IMR-90 (cell line): ENCODE measurements around the gene FAM89B. TPM values are rescaled to one million over a fixed set of nuclear protein-coding genes. Genes with fewer than 3 reads are reported as not detected.

Source experiments
- ATAC-seq: fragments of 200-7000 bp; cut with Tn5 transposase; 2 replicates; pipeline ENCODE4 v1.9.1; 2020; ENCODE audit warnings: low read depth, mild to moderate bottlenecking, moderate library complexity
- BruUV-seq: library from RNA; stranded (reverse); fragments of 400-500 nt; replicated peaks from 2 replicates; lab custom pipeline; 2021; lab: Mats Ljungman, UMichigan
- CTCF ChIA-PET: fragments of 300-600 bp; formaldehyde crosslinking; extraction: SDS; loops from one replicate; lab custom pipeline; 2021; ENCODE audit warnings: antibody characterized with exemption; lab: Yijun Ruan, JAX
- POLR2A ChIA-PET: fragments of 300-600 bp; sonication (Branson Sonifier 250); formaldehyde crosslinking; loops from one replicate; lab custom pipeline; 2022; ENCODE audit warnings: antibody characterized with exemption; ENCODE audit not compliant: unreplicated experiment; lab: Charles Lee
- DNase-seq: peaks from one replicate; pipeline ENCODE4 v3.0.0; 2013
- H2AFZ ChIP-seq: replicated peaks from 2 replicates; pipeline ENCODE3; 2013; ENCODE audit warnings: low read length, mild to moderate bottlenecking; ENCODE audit not compliant: poor library complexity
- H2AK5ac ChIP-seq: 2 replicates; pipeline ENCODE4 v1.6.1; 2013; ENCODE audit warnings: low read depth, low read length, inconsistent platforms
- H2AK9ac ChIP-seq: replicated peaks from 2 replicates; pipeline ENCODE3; 2013; ENCODE audit warnings: mild to moderate bottlenecking, low read depth, low read length, moderate library complexity; ENCODE audit not compliant: poor library complexity
- H2BK120ac ChIP-seq: 2 replicates; pipeline ENCODE4 v1.6.1; 2013; ENCODE audit warnings: low read depth, low read length, inconsistent platforms
- H2BK15ac ChIP-seq: 3 replicates; pipeline ENCODE4 v1.6.1; 2013; ENCODE audit warnings: low read depth, low read length, inconsistent platforms
- H2BK20ac ChIP-seq: 2 replicates; pipeline ENCODE4 v1.6.1; 2013; ENCODE audit warnings: low read depth, mild to moderate bottlenecking, inconsistent platforms, low read length, moderate library complexity
- H2BK5ac ChIP-seq: 2 replicates; pipeline ENCODE4 v1.6.1; 2013; ENCODE audit warnings: mild to moderate bottlenecking, low read depth, low read length, inconsistent platforms; ENCODE audit not compliant: poor library complexity, severe bottlenecking
- H3K14ac ChIP-seq: replicated peaks from 2 replicates; pipeline ENCODE4 v1.6.1; 2013; ENCODE audit warnings: low read depth, low read length, inconsistent platforms
- H3K18ac ChIP-seq: 2 replicates; pipeline ENCODE4 v1.6.1; 2013; ENCODE audit warnings: low read depth, low read length, control low read depth
- H3K23ac ChIP-seq: 2 replicates; pipeline ENCODE4 v1.6.1; 2013; ENCODE audit warnings: low read depth, low read length, inconsistent platforms
- H3K27ac ChIP-seq: 2 replicates; pipeline ENCODE4 v1.5.1; 2013; ENCODE audit warnings: mild to moderate bottlenecking, control low read depth, low read length; ENCODE audit not compliant: insufficient read depth
- H3K27me3 ChIP-seq: 2 replicates; pipeline ENCODE4 v1.6.1; 2013; ENCODE audit warnings: low read length; ENCODE audit not compliant: control insufficient read depth, insufficient read depth
- H3K36me3 ChIP-seq: 2 replicates; pipeline ENCODE4 v1.6.1; 2013; ENCODE audit warnings: low read length, mixed read lengths; ENCODE audit not compliant: control insufficient read depth, insufficient read depth
- H3K4ac ChIP-seq: 2 replicates; pipeline ENCODE4 v1.6.1; 2013; ENCODE audit warnings: low read depth, low read length, inconsistent platforms
- H3K4me1 ChIP-seq: 2 replicates; pipeline ENCODE4 v1.6.1; 2013; ENCODE audit warnings: low read length, mixed read lengths; ENCODE audit not compliant: control insufficient read depth, insufficient read depth
- H3K4me2 ChIP-seq: 2 replicates; pipeline ENCODE4 v1.6.1; 2013; ENCODE audit warnings: low read depth, mild to moderate bottlenecking, control low read depth, low read length, moderate library complexity
- H3K4me3 ChIP-seq: 2 replicates; pipeline ENCODE4 v1.5.1; 2013; ENCODE audit warnings: low read depth, mild to moderate bottlenecking, control low read depth, low read length, moderate library complexity; ENCODE audit not compliant: insufficient read depth
- H3K56ac ChIP-seq: 2 replicates; pipeline ENCODE4 v1.6.1; 2013; ENCODE audit warnings: low read length, inconsistent platforms; ENCODE audit not compliant: insufficient read depth; ENCODE audit errors: extremely low read depth
- H3K79me1 ChIP-seq, 2 experiments: 2 replicates each; pipeline ENCODE4 v1.6.1; 2013; ENCODE audit warnings: low read length in 2 of 2, inconsistent platforms in 1 of 2, low read depth in 1 of 2
- H3K9ac ChIP-seq: 2 replicates; pipeline ENCODE4 v1.6.1; 2013; ENCODE audit warnings: low read depth, low read length, control low read depth
- H3K9me1 ChIP-seq: 2 replicates; pipeline ENCODE4 v1.6.1; 2013; ENCODE audit warnings: low read length, inconsistent platforms; ENCODE audit not compliant: insufficient read depth
- H3K9me3 ChIP-seq: 2 replicates; pipeline ENCODE4 v1.6.1; 2013; ENCODE audit warnings: low read length; ENCODE audit not compliant: control insufficient read depth, insufficient read depth
- H4K20me1 ChIP-seq: 2 replicates; pipeline ENCODE4 v1.6.1; 2013; ENCODE audit warnings: low read length, inconsistent platforms; ENCODE audit not compliant: insufficient read depth
- H4K5ac ChIP-seq: 2 replicates; pipeline ENCODE4 v1.6.1; 2013; ENCODE audit warnings: mild to moderate bottlenecking, low read depth, low read length, control low read depth
- H4K8ac ChIP-seq, 2 experiments: 2 replicates each; pipeline ENCODE4 v1.6.1; 2013; ENCODE audit warnings: low read depth in 2 of 2, low read length in 2 of 2, control low read depth in 1 of 2, inconsistent platforms in 1 of 2
- H4K91ac ChIP-seq: 2 replicates; pipeline ENCODE4 v1.6.1; 2013; ENCODE audit warnings: low read depth, low read length, inconsistent platforms; ENCODE audit not compliant: insufficient read depth
- BHLHE40 ChIP-seq: fragments of 150-350 bp; IDR thresholded peaks from 2 replicates; pipeline ENCODE4 v1.6.1; 2016; ENCODE audit warnings: mild to moderate bottlenecking, low read depth, low read length
- CEBPB ChIP-seq: IDR thresholded peaks from 2 replicates; pipeline ENCODE4 v1.6.1; 2012; ENCODE audit warnings: low read depth, low read length, improper control_type of control experiment
- CHD1 ChIP-seq: IDR thresholded peaks from 2 replicates; pipeline ENCODE4 v1.6.1; 2012; ENCODE audit warnings: low read depth, low read length, improper control_type of control experiment
- CTCF ChIP-seq: conservative IDR thresholded peaks from 2 replicates; pipeline ENCODE4 v1.5.1; 2012; ENCODE audit warnings: mild to moderate bottlenecking, low read depth, low read length, improper control_type of control experiment
- FOS ChIP-seq: fragments of 150-350 bp; IDR thresholded peaks from 2 replicates; pipeline ENCODE4 v1.6.1; 2016; ENCODE audit warnings: low read depth, low read length
- MAFK ChIP-seq: IDR thresholded peaks from 2 replicates; pipeline ENCODE4 v1.6.1; 2012; ENCODE audit warnings: low read depth, low read length, improper control_type of control experiment
- MAZ ChIP-seq: IDR thresholded peaks from 2 replicates; pipeline ENCODE4 v1.6.1; 2012; ENCODE audit warnings: low read depth, mild to moderate bottlenecking, low read length, improper control_type of control experiment, moderate library complexity, borderline replicate concordance
- MXI1 ChIP-seq: IDR thresholded peaks from 2 replicates; pipeline ENCODE4 v1.6.1; 2012; ENCODE audit warnings: low read depth, mild to moderate bottlenecking, low read length, moderate library complexity, borderline replicate concordance
- NFE2L2 ChIP-seq: fragments of 150-350 bp; IDR thresholded peaks from 2 replicates; pipeline ENCODE4 v1.6.1; 2016; ENCODE audit warnings: low read depth, mild to moderate bottlenecking, low read length
- POLR2A ChIP-seq: IDR thresholded peaks from 2 replicates; pipeline ENCODE4 v1.6.1; 2012; ENCODE audit warnings: mild to moderate bottlenecking, low read depth, low read length
- RAD21 ChIP-seq: IDR thresholded peaks from 2 replicates; pipeline ENCODE4 v1.6.1; 2012; ENCODE audit warnings: low read length, improper control_type of control experiment
- RCOR1 ChIP-seq: IDR thresholded peaks from 2 replicates; pipeline ENCODE4 v1.6.1; 2012; ENCODE audit warnings: mild to moderate bottlenecking, low read length, improper control_type of control experiment; ENCODE audit not compliant: insufficient replicate concordance
- RFX5 ChIP-seq: IDR thresholded peaks from 2 replicates; pipeline ENCODE4 v1.8.0; 2012; ENCODE audit warnings: low read depth, mild to moderate bottlenecking, low read length, moderate library complexity
- SMC3 ChIP-seq: fragments of 150-350 bp; IDR thresholded peaks from 2 replicates; pipeline ENCODE4 v1.6.1; 2016; ENCODE audit warnings: low read depth, mild to moderate bottlenecking, antibody characterized with exemption, low read length, moderate library complexity
- WGBS, 2 experiments: methylation state at CpG; one replicate each; pipeline versions ENCODE4 v1.1.5 to v1.1.7; 2013; ENCODE audit warnings: missing lambda C conversion rate in 2 of 2; ENCODE audit not compliant: insufficient read length in 1 of 2; ENCODE audit errors: extremely low coverage in 2 of 2; 5-methylcytosine and 5-hydroxymethylcytosine counted together
- dilution Hi-C: fragments of 300-500 bp; cut with HindIII; formaldehyde crosslinking; loops from one replicate; pipeline ENCODE4 v1.14.3; 2018; ENCODE audit warnings: low sequenced_read_pairs; ENCODE audit not compliant: unreplicated experiment
- in situ Hi-C: fragments of 300-500 bp; cut with MboI; formaldehyde crosslinking; loops from 3 replicates; pipeline ENCODE4 v1.14.3; 2019; ENCODE audit warnings: low sequenced_read_pairs, inconsistent platforms, mixed read lengths
- intact Hi-C: fragments of 100-400 bp; cut with micrococcal nuclease; formaldehyde crosslinking; loops from 2 replicates; pipeline ENCODE4 v1.10.0; 2022
- polyA plus RNA-seq, 3 experiments: library from polyadenylated mRNA; depleted of rRNA; stranded (reverse); fragments of >200 nt; gene quantifications; 2 replicates each; pipeline ENCODE4 v1.2.3, GENCODE V29; 2012; ENCODE audit warnings: low replicate concordance in 1 of 3
- total RNA-seq: library from RNA; depleted of rRNA; stranded (reverse); fragments of >200 nt; gene quantifications from 2 replicates; pipeline ENCODE4 v1.2.3, GENCODE V29; 2012
- TF ChIP-seq, protein P1 (sequence below): fragments of 150-350 bp; IDR thresholded peaks from 2 replicates; pipeline ENCODE4 v1.6.1; 2016; ENCODE audit warnings: low read depth, mild to moderate bottlenecking, low read length, moderate library complexity, borderline replicate concordance
- TF ChIP-seq, protein P2 (sequence below): fragments of 150-350 bp; IDR thresholded peaks from 2 replicates; pipeline ENCODE4 v1.6.1; 2017; ENCODE audit warnings: mild to moderate bottlenecking, antibody characterized with exemption, low read length, low read depth

Gene FAM89B
- total and polyA plus RNA-seq, 2 of the 4 experiments (the other 2 are of a cell fraction), result 12.0 to 65.5 TPM

- ChIA-PET CTCF (no interaction called here), POLR2A (no interaction called here)
- dilution Hi-C loops (no loop called here), in situ Hi-C loops (no loop called here), intact Hi-C loops (no loop called here)
- Histone ChIP-seq H3K23ac (no peak overlapping the region), H4K20me1 (peaks cover 7% of the 10 kb centered on the region), H3K4me3 (no peak overlapping the region), H3K36me3 (peaks cover 39% of the 10 kb centered on the region; the same call in 1 of the 2 replicates), H2AK9ac (no peak overlapping the region), H3K9me3 (no peaks in the 10 kb centered on the region), H2BK15ac (no peak overlapping the region), H4K5ac (no peak overlapping the region), H3K79me1 (peaks cover 15 to 40% of the 10 kb centered on the region in 2 experiments; a peak in 3 of 4 replicates), H2BK120ac (no peak overlapping the region), H2AK5ac (no peak overlapping the region), H4K91ac (no peak overlapping the region), H3K18ac (no peak overlapping the region), H2BK5ac (no peak overlapping the region), H3K4ac (no peak overlapping the region), H3K27ac (no peak overlapping the region), H3K14ac (no peak overlapping the region), H3K9me1 (no peaks in the 10 kb centered on the region; the same call in 1 of the 2 replicates), H2AFZ (no peak overlapping the region), H4K8ac (no peak overlapping the region), H3K56ac (no peak overlapping the region), H2BK20ac (no peak overlapping the region), H3K9ac (no peak overlapping the region), H3K4me2 (no peak overlapping the region), H3K4me1 (peaks cover 17% of the 10 kb centered on the region), H3K27me3 (no peaks in the 10 kb centered on the region)
- no CpG with 5 or more reads among the region's 8 CpGs for WGBS, 2 experiments
- no peak for ATAC-seq
- no TSS peak for BruUV-seq
- TF ChIP-seq POLR2A, result no peak
- TF ChIP-seq, protein P1, sequence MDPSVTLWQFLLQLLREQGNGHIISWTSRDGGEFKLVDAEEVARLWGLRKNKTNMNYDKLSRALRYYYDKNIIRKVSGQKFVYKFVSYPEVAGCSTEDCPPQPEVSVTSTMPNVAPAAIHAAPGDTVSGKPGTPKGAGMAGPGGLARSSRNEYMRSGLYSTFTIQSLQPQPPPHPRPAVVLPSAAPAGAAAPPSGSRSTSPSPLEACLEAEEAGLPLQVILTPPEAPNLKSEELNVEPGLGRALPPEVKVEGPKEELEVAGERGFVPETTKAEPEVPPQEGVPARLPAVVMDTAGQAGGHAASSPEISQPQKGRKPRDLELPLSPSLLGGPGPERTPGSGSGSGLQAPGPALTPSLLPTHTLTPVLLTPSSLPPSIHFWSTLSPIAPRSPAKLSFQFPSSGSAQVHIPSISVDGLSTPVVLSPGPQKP, result no peak
- no peak for TF ChIP-seq CHD1
- no peak for TF ChIP-seq MAFK
- TF ChIP-seq RAD21, result no peak
- no peak for TF ChIP-seq SMC3
- TF ChIP-seq BHLHE40, result no peak
- TF ChIP-seq MXI1, result no peak
- TF ChIP-seq, protein P2, sequence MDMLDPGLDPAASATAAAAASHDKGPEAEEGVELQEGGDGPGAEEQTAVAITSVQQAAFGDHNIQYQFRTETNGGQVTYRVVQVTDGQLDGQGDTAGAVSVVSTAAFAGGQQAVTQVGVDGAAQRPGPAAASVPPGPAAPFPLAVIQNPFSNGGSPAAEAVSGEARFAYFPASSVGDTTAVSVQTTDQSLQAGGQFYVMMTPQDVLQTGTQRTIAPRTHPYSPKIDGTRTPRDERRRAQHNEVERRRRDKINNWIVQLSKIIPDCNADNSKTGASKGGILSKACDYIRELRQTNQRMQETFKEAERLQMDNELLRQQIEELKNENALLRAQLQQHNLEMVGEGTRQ, result no peak
- no peak for TF ChIP-seq RFX5
- TF ChIP-seq FOS, result no peak
- no peak for TF ChIP-seq CTCF
- TF ChIP-seq NFE2L2, result no peak
- TF ChIP-seq CEBPB, result no peak
- TF ChIP-seq MAZ, result no peak
- no peak for TF ChIP-seq RCOR1
- no peak for DNase-seq
These were observed 8.4 kb downstream of the FAM89B start for GRCh38 chr11:65580756-65581155.
